Skin of body (tissue), 2 donors: ENCODE results near the gene RIMBP2. TPM values are rescaled to one million over a fixed set of nuclear protein-coding genes. Genes with fewer than 3 reads are reported as not detected.

ENCODE experiments used
- DNase-seq: peaks from one replicate; lab custom pipeline; 2025; lab: John Stamatoyannopoulos, UW
- total RNA-seq: library from RNA; depleted of rRNA; stranded (reverse); fragments of >200 nt; gene quantifications from one replicate; pipeline ENCODE4 v1.2.3, GENCODE V29; 2014

The RIMBP2 gene
- total RNA-seq, 1 donor from 2014 or later: 5.8 TPM

GRCh38 chr12:130424858-130425697, 291.0 kb downstream of the RIMBP2 start:
- no peak for DNase-seq

GRCh38 chr12:130423991-130424857, 291.9 kb downstream of the RIMBP2 start:
- no peak for DNase-seq

DNA sequence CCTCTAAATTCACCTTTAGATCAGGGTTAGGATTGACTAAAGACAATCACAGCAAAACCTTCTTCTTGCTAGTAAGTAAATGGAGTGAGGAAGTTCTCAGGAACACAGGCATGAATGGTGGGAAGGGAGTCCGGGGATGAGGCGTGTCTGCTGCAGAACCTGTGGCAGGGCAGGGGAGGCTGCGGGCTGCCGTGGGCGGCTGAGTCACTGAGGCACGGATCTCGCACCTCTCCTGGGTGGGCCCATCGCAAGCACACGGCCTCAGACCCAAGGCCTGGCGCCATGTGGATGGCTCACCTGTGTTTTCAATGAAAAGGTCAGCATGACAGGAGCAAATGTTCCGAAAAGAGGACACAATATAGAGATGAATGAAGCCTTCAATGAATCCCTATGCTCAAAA, 293.0 kb downstream of the RIMBP2 start:
- DNase-seq: no peak

DNA sequence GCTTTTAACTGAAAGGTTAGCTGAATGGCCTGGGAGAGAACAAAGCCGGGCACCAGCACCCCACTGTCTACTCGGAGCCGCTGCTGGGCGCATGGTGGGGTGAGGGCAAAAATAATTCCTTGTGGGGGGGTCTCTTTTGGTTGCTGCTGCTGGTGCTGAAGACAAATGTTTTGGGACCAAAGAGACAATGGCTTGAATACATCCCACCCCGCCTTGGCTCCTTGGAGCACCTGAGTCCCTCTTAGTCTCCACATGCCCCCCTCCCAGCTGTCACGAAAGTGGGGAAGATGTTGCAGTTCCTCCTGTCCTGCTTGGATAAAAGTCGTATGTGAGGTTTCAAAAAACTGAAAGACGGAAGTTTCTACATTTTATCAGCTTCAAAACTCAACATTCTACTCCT, 293.4 kb downstream of the RIMBP2 start:
- no peak for DNase-seq

DNA sequence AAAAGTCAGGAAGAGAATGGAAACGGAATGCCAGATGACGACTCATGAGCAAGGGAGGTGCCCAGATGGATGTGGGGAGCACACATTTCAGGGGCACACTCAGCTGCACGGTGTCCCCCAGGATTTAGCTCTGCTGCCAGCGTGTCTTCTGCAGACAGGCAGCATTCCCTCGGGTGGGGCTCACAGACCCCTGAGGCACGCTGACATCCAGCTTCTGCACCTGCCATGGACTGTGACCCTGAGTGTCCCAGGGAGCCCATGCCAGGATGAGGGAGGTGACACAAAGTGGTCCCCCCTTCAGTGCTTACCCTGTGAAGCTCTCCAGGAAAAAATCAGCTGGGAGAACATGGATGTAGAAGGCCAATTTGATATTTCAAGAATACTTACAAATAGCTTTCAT, 294.2 kb downstream of the RIMBP2 start:
- DNase-seq: no peak

GRCh38 chr12:130420071-130420470, 296.0 kb downstream of the RIMBP2 start:
- no peak for DNase-seq

DNA sequence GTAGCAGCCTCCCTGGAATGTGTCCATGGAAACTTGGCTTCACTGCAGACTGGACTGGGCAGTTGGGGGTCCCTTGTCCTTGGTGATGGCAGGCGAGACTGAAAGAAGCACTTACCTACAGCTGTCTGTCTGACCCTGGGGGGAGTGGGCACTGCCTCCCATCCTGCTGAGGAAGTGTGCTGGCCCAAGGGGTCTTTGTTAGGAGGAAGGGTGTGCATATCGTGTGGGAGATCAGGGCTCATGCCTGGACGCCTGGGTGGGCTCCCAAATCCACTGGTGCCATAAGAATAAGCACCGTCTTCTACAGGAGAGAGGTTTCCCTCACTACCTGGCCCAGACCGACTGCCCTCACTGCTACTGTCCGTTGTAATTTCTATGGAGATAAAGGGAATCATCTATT, 297.0 kb downstream of the RIMBP2 start:
- DNase-seq: no peak

DNA sequence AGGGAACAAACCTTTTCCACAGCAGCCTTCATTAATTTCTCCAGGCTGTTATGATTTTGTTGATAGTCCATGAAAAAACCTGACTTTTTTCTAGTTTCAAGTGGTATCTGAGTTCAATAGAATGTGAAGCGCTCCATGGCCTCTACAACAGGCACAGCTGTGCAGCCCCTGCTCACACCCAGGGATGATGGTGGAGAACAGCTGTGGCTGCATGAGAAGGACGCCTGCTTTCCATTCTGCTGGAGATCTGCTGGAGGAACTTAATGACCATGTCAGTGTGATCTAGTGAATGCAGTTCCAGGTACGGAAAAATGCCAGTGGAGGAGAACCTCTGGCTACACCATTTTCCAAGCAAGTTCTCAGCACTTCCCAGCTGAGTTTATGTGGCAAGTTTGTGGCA, 297.8 kb downstream of the RIMBP2 start:
- no peak for DNase-seq

DNA sequence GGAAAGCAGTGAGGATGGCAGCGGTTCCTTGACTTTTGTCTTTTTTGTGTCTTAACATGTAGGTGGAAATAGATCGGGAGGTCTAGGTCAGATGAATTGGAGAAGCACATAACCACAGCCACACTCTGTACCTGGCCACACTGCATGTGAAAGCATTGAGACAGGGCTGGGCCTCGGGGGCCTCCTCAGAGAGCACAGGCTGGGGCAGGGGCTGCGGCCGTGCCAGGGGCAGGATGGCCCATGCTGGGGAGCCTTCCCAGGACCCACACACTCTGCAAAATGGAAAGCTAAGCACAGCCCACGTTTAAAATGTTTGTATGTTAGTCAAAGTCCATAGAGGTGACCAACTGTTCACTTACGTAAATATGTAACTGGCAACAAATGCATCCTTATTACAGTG, 301.7 kb downstream of the RIMBP2 start:
- no peak for DNase-seq

DNA sequence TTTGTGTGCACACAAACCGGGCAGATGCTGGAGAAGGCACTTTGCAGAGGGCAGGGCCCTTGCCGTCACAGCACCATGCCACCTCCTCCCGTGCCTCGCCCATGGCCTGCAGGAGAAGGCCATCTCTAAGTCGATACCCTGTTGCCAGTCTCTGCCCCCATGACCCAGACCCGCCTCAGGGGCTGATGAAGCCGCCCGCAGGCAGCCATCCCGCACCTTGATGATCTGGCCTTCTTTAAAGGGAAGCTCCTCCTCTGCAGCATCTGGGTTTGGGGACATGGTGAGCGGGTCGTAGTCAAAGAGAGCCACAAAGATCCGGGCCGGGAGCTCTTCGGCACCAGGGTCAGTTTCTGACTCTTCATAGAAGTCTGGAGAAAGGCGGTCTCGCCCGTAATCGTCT, 302.2 kb downstream of the RIMBP2 start:
- no peak for DNase-seq

- DNase-seq: no peak
Observed at GRCh38 chr12:130412384-130412783, 303.7 kb downstream of the RIMBP2 start.

GRCh38 chr12:130405332-130405731, 310.8 kb downstream of the RIMBP2 start:
- no peak for DNase-seq

- DNase-seq: no peak
Observed at GRCh38 chr12:130401703-130402102, 314.4 kb downstream of the RIMBP2 start.

GRCh38 chr12:130398100-130398848, 317.8 kb downstream of the RIMBP2 start:
- no peak for DNase-seq

DNA sequence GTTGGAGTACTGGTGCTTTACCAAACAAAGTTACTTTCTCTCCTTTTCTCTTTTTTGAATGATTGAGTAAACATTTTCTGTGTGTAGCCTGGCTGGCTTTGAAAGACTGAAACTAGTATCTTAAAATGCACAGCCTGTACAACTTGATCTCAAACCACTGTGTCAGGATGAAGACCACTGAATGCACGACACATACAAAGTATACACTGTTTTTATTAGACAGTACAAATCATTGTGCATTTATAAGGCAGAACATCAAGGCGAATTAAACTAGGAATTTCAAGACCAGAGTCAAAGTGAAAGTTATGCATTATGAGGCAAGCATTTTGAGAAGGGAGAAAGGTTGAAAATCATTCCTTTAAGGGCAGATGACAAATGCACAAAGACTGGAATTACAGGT, 319.4 kb downstream of the RIMBP2 start:
- no peak for DNase-seq

- DNase-seq: no peak
Observed at GRCh38 chr12:130394906-130395305, 321.2 kb downstream of the RIMBP2 start.

GRCh38 chr12:130391186-130391585, 324.9 kb downstream of the RIMBP2 start:
- no peak for DNase-seq

- DNase-seq: no peak
Observed at GRCh38 chr12:130385193-130385592, 330.9 kb downstream of the RIMBP2 start.

GRCh38 chr12:130384234-130384633, 331.9 kb downstream of the RIMBP2 start:
- no peak for DNase-seq

- no peak for DNase-seq
Observed at GRCh38 chr12:130382818-130383217, 333.3 kb downstream of the RIMBP2 start.
